Colon (tissue), 2 donors: ENCODE data around the gene PARVG.

Experiments used
- FAIRE-seq: peaks from 2 replicates; lab custom pipeline; 2012; peaks lifted over from hg19 to GRCh38; lab: Jason Lieb, UNC
- donor health status: control.
- donor health status: control.

PARVG gene

GRCh38 chr22:44154436-44154942 is 26.2 kb upstream of the PARVG start:
- FAIRE-seq: no peak

- no peak for FAIRE-seq
Measured at GRCh38 chr22:44155115-44155514, 25.6 kb upstream of the PARVG start.

GRCh38 chr22:44157916-44158618 is 22.7 kb upstream of the PARVG start:
- FAIRE-seq: no peak

GRCh38 chr22:44158816-44159215 is 21.9 kb upstream of the PARVG start:
- FAIRE-seq: no peak

GRCh38 chr22:44159221-44159620 is 21.5 kb upstream of the PARVG start:
- FAIRE-seq: no peak

- FAIRE-seq: no peak
Measured at GRCh38 chr22:44159811-44160210, 20.9 kb upstream of the PARVG start.

- FAIRE-seq: no peak
Measured at GRCh38 chr22:44160421-44160820, 20.3 kb upstream of the PARVG start.

GRCh38 chr22:44161673-44162072 is 19.1 kb upstream of the PARVG start:
- no peak for FAIRE-seq

- no peak for FAIRE-seq
Measured at GRCh38 chr22:44162960-44163359, 17.8 kb upstream of the PARVG start.

GRCh38 chr22:44163536-44163935 is 17.2 kb upstream of the PARVG start:
- FAIRE-seq: no peak

GRCh38 chr22:44164031-44164430 is 16.7 kb upstream of the PARVG start:
- FAIRE-seq: no peak

GRCh38 chr22:44165286-44165874 is 15.3 kb upstream of the PARVG start:
- no peak for FAIRE-seq

- FAIRE-seq: no peak
Measured at GRCh38 chr22:44166498-44167276, 14.0 kb upstream of the PARVG start.

GRCh38 chr22:44167501-44167900 is 13.2 kb upstream of the PARVG start:
- no peak for FAIRE-seq

- FAIRE-seq: no peak
Measured at GRCh38 chr22:44168206-44168605, 12.5 kb upstream of the PARVG start.

GRCh38 chr22:44170470-44170869 is 10.3 kb upstream of the PARVG start:
- no peak for FAIRE-seq

- no peak for FAIRE-seq
Measured at GRCh38 chr22:44171561-44171960, 9.2 kb upstream of the PARVG start.

GRCh38 chr22:44172370-44173108 is 8.2 kb upstream of the PARVG start:
- no peak for FAIRE-seq

- FAIRE-seq: no peak
Measured at GRCh38 chr22:44173154-44173553, 7.6 kb upstream of the PARVG start.

- FAIRE-seq: no peak
Measured at GRCh38 chr22:44175676-44176075, 5.0 kb upstream of the PARVG start.

- FAIRE-seq: no peak
Measured at GRCh38 chr22:44179196-44179988, 1.3 kb upstream of the PARVG start.
